ENCODE measurements around the gene XPC. TPM values are rescaled to one million over a fixed set of nuclear protein-coding genes. Genes with fewer than 3 reads are reported as not detected.
A peak's percentile ranks its signal among the peaks of the same experiment; 100 is the strongest.

The XPC gene
- total and polyA plus RNA-seq, 2 donors from 2014 or later: 15.9 to 44.4 TPM

DNA sequence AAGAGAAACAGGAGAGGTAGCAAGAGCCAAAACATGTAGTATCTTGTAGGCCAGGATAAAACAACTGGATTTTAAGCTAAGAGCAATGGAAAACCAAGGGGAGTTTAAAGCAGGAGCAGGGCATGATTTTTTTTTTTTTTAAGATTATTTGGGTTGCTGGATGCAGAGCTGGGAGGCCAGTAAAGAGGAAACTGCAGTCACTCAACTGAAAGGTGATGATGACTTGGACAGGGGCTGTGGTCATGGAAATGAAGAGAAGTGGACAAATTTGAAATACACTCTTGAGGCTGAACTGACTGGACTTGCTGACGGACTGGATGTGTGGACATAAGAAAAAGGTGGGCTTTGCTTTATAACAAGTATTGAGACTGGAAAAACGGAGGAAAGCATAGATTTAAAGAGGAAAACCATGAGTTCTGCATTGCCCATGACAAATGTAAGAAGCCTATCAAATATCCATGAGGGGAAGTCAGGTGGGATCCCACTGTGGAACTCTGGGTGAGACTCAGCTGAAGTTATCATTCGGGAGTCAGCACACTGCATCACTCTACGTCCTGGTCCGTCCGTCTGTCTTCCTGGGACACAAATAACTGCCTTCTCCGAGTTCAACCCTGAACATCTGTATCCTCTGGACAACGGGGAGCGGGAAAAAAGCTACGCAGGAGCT, 688 bp downstream of the XPC start:
- Histone ChIP-seq H3K4me3 (ENCODE audit: low read length in 3 of 3) (peak overlapping the region; percentile 79 to 99 (median 82)), H3K27me3 (ENCODE audit: control insufficient read depth, insufficient read depth, low read length) (no peaks in the 10 kb centered on the region), H3K9ac (ENCODE audit: low read length in 3 of 3) (peak overlapping the region; percentile 92 to 99 (median 97)), H3K4me1 (ENCODE audit: control insufficient read depth in 2 of 3, insufficient read depth in 2 of 3, low read depth in 1 of 3, low read length in 3 of 3) (peaks cover 4 to 16% (median 9%) of the 10 kb centered on the region in 3 donors), H3K9me3 (ENCODE audit: control insufficient read depth in 2 of 3, insufficient read depth in 1 of 3, low read length in 3 of 3) (no peaks in the 10 kb centered on the region), H3K36me3 (ENCODE audit: control insufficient read depth in 2 of 3, insufficient read depth in 3 of 3, low read length in 3 of 3) (peaks cover 2 to 13% (median 4%) of the 10 kb centered on the region in 3 donors), H3K27ac (ENCODE audit: low read depth in 2 of 2, low read length in 2 of 2) (peak overlapping the region; percentile 92 to 93)
- intact Hi-C loops (cut with DNase I): no loop called here
- DNase-seq (peak in 1 of 5 donors; percentile 57), FAIRE-seq (no peak)
- TF ChIP-seq, protein P1, sequence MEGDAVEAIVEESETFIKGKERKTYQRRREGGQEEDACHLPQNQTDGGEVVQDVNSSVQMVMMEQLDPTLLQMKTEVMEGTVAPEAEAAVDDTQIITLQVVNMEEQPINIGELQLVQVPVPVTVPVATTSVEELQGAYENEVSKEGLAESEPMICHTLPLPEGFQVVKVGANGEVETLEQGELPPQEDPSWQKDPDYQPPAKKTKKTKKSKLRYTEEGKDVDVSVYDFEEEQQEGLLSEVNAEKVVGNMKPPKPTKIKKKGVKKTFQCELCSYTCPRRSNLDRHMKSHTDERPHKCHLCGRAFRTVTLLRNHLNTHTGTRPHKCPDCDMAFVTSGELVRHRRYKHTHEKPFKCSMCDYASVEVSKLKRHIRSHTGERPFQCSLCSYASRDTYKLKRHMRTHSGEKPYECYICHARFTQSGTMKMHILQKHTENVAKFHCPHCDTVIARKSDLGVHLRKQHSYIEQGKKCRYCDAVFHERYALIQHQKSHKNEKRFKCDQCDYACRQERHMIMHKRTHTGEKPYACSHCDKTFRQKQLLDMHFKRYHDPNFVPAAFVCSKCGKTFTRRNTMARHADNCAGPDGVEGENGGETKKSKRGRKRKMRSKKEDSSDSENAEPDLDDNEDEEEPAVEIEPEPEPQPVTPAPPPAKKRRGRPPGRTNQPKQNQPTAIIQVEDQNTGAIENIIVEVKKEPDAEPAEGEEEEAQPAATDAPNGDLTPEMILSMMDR (IDR thresholded peaks at IDR 0.05; ENCODE audit: borderline replicate concordance, extremely low read depth, insufficient read depth): no peak

DNA sequence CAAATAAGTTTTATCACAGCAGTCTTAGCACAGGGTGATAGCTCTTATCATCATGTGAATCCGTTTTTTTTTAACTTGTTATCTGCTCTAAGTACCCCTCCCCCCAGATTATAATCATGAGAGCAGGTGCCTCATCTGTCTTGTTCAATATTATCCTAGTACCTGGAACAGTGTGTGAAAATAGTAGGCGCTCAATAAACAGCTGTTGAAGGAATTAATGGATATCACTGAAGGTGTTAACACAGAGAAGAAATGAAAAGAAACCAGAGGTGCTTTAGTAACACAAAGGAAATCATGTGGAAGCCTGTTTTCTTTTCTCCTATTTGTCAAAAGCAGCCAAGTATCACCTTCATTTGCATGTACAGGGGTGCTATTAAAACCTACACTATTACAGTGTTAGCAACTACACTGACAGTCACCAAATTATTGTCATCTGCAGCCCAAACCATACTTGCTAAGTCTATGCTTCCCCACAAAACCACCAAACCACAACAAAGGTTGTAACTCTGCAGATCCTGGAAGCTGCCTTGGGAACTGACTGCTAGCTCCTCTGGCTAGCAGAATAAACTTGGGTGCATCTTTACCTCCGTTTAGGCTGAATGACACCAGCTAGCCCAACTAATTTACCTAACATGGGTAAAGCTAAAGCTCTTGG, 2.9 kb downstream of the XPC start:
- H3K9me3 ChIP-seq (ENCODE audit: control insufficient read depth in 2 of 3, insufficient read depth in 1 of 3, low read length in 3 of 3): no peaks in the 10 kb centered on the region
- DNase-seq (no peak), FAIRE-seq (no peak)
- H3K4me3 ChIP-seq (ENCODE audit: low read length in 3 of 3): peak overlapping the region in 1 of 3 donors; percentile 27
- TF ChIP-seq, protein P1 (IDR thresholded peaks at IDR 0.05; ENCODE audit: borderline replicate concordance, extremely low read depth, insufficient read depth): no peak
- no peaks in the 10 kb centered on the region for H3K27me3 ChIP-seq (ENCODE audit: control insufficient read depth, insufficient read depth, low read length)
- peaks cover 4 to 11% (median 9%) of the 10 kb centered on the region in 3 donors for H3K4me1 ChIP-seq (ENCODE audit: control insufficient read depth in 2 of 3, insufficient read depth in 2 of 3, low read depth in 1 of 3, low read length in 3 of 3)
- peaks cover 7 to 23% (median 21%) of the 10 kb centered on the region in 3 donors for H3K36me3 ChIP-seq (ENCODE audit: control insufficient read depth in 2 of 3, insufficient read depth in 3 of 3, low read length in 3 of 3)
- intact Hi-C loops (cut with DNase I): no loop called here
- H3K27ac ChIP-seq (ENCODE audit: low read depth in 2 of 2, low read length in 2 of 2): no peak overlapping the region
- H3K9ac ChIP-seq (ENCODE audit: low read length in 3 of 3): no peak overlapping the region

DNA sequence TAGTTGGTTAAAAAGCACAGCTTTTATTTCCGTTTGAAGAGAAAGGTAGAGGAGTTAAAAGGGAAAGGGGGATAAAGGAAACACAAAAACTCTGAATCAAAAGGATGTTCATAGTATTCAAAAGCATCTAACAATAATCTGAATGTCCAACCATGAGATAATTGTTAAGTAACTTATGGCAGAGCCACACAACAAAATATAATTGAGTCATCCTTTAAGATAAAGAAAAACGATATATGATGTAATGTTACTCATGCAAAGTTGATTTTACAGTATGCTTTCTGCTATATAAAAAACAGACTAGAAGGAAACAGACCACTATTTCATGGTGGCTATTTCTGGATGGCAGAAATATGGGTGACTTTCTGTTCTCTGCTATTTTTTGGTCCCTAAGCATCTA, 3.9 kb downstream of the XPC start:
- DNase-seq (no peak), FAIRE-seq (no peak)
- Histone ChIP-seq H3K36me3 (ENCODE audit: control insufficient read depth in 2 of 3, insufficient read depth in 3 of 3, low read length in 3 of 3) (peaks cover 14 to 33% (median 31%) of the 10 kb centered on the region in 3 donors), H3K9ac (ENCODE audit: low read length in 3 of 3) (no peak overlapping the region), H3K27ac (ENCODE audit: low read depth in 2 of 2, low read length in 2 of 2) (no peak overlapping the region), H3K27me3 (ENCODE audit: control insufficient read depth, insufficient read depth, low read length) (no peaks in the 10 kb centered on the region), H3K9me3 (ENCODE audit: control insufficient read depth in 2 of 3, insufficient read depth in 1 of 3, low read length in 3 of 3) (no peaks in the 10 kb centered on the region), H3K4me1 (ENCODE audit: control insufficient read depth in 2 of 3, insufficient read depth in 2 of 3, low read depth in 1 of 3, low read length in 3 of 3) (peaks cover 2 to 9% (median 7%) of the 10 kb centered on the region in 3 donors), H3K4me3 (ENCODE audit: low read length in 3 of 3) (no peak overlapping the region)
- intact Hi-C loops (cut with DNase I): no loop called here
- TF ChIP-seq, protein P1 (IDR thresholded peaks at IDR 0.05; ENCODE audit: borderline replicate concordance, extremely low read depth, insufficient read depth): no peak
